ENCODE measurements around the gene ASTL. TPM values are rescaled to one million over a fixed set of nuclear protein-coding genes. Genes with fewer than 3 reads are reported as not detected.

ASTL gene
- total and polyA plus RNA-seq, 2 donors (not counting 3 experiments of a cell fraction or from before 2014, with no cell fraction given) = not detected

DNA sequence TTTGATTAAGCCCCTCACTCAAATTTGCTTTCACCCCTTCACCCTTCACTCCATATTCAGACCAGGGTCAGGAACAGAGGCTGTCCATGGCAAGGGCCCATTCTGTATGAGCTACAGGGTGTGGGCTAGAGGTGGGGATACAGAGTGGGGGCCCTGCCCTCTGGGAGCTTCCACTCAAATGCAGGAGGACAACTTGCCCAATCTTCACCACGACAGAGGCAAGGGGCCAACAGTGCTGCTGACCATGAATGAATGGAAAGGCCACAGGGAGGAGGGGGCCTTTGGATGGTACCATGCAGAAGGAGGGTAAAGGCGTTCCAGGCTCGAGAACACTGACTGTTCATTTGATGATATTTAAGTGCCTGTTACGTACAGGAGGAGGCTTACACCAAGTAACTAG, 44.8 kb downstream of the ASTL start:
- FAIRE-seq (no peak), DNase-seq (ENCODE audit: low read depth, low spot score) (no peak)
- H3K4me3 ChIP-seq (replicated peaks in 1 of 3; ENCODE audit: insufficient read depth in 1 of 3, low read depth in 1 of 3, low read length in 3 of 3) = no peak overlapping the region
- no peak overlapping the region for H3K27ac ChIP-seq (ENCODE audit: insufficient read depth, low read depth, low read length)
- no TSS peak for BruUV-seq (replicated peaks)
- no peaks in the 10 kb centered on the region for H3K9me1 ChIP-seq (replicated peaks; ENCODE audit: control insufficient read depth, extremely low read depth, insufficient read depth, low read length)
- CTCF ChIA-PET = interaction anchor here (0.7 kb wide), 1 partner anchor 71 kb away, joined by 3 read pairs; no protein-coding TSS in a partner anchor
- dilution Hi-C loops (cut with MboI; ENCODE audit: extremely low pct_ligation_motif_present, low sequenced_read_pairs) (no loop called here), intact Hi-C loops (cut with micrococcal nuclease) (no loop called here)
- POLR2A ChIA-PET = no interaction called here
- no peak for TF ChIP-seq POLR2AphosphoS5 (IDR thresholded peaks at IDR 0.05; ENCODE audit: insufficient read depth, low read depth, low read length)
- TF ChIP-seq POLR2A (IDR thresholded peaks at IDR 0.05; ENCODE audit: low read depth, low read length) = no peak
- no peak for TF ChIP-seq EZH2 (IDR thresholded peaks at IDR 0.05; ENCODE audit: borderline replicate concordance, low read depth, low read length, severe bottlenecking)
- TF ChIP-seq, protein P1, sequence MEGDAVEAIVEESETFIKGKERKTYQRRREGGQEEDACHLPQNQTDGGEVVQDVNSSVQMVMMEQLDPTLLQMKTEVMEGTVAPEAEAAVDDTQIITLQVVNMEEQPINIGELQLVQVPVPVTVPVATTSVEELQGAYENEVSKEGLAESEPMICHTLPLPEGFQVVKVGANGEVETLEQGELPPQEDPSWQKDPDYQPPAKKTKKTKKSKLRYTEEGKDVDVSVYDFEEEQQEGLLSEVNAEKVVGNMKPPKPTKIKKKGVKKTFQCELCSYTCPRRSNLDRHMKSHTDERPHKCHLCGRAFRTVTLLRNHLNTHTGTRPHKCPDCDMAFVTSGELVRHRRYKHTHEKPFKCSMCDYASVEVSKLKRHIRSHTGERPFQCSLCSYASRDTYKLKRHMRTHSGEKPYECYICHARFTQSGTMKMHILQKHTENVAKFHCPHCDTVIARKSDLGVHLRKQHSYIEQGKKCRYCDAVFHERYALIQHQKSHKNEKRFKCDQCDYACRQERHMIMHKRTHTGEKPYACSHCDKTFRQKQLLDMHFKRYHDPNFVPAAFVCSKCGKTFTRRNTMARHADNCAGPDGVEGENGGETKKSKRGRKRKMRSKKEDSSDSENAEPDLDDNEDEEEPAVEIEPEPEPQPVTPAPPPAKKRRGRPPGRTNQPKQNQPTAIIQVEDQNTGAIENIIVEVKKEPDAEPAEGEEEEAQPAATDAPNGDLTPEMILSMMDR (IDR thresholded peaks at IDR 0.05; ENCODE audit: extremely low read depth in 1 of 2, insufficient read depth in 1 of 2, low read depth in 1 of 2, low read length in 2 of 2) = no peak
- no peak for TF ChIP-seq JUN (IDR thresholded peaks at IDR 0.05; ENCODE audit: borderline replicate concordance, insufficient read depth, insufficient read length, low read depth)
- no peak overlapping the region for H3K4me2 ChIP-seq (ENCODE audit: insufficient read depth, low read length)
- H3K79me2 ChIP-seq (ENCODE audit: control insufficient read depth, insufficient read depth, low read length) = no peaks in the 10 kb centered on the region
- H3K4me1 ChIP-seq (ENCODE audit: control insufficient read depth, extremely low read depth, insufficient read depth, low read length) = no peaks in the 10 kb centered on the region
- no peak overlapping the region for H2AFZ ChIP-seq (ENCODE audit: low read depth, low read length)
- H4K20me1 ChIP-seq (replicated peaks; ENCODE audit: control insufficient read depth, extremely low read depth, insufficient read depth, low read length) = no peaks in the 10 kb centered on the region
- no peaks in the 10 kb centered on the region for H3K36me3 ChIP-seq (ENCODE audit: control insufficient read depth in 2 of 2, extremely low read depth in 1 of 2, insufficient read depth in 2 of 2, low read length in 2 of 2)
- H3K9ac ChIP-seq (replicated peaks; ENCODE audit: extremely low read depth, insufficient read depth, low read length) = no peak overlapping the region
- H3K27me3 ChIP-seq (ENCODE audit: control insufficient read depth in 2 of 2, insufficient read depth in 2 of 2, low read length in 2 of 2) = peaks cover 0 to 4% of the 10 kb centered on the region in 2 experiments
- no peaks in the 10 kb centered on the region for H3K9me3 ChIP-seq (replicated peaks; ENCODE audit: control insufficient read depth, insufficient read depth, low read length)

DNA sequence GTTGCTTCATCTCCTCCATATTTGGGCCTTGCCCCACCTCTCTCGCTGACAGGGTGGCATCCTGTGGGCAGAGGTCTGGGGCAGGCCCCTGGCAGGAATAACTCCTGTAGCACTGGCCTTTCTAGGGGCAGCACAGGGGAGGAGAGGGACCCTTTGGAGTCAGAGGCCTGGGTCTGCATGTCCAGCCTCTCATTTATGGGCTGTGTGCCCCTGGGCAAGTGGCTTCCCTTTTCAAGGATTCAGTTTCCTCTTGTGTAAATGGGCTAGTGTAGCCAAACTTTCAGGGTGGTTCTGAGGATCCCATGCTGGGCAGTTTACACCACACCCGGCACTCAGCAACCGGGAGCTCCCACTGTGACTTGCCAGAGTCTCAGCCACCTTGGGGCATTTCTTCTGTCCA, 45.4 kb downstream of the ASTL start:
- Histone ChIP-seq H3K4me1 (ENCODE audit: control insufficient read depth, extremely low read depth, insufficient read depth, low read length) (no peaks in the 10 kb centered on the region), H3K9ac (replicated peaks; ENCODE audit: extremely low read depth, insufficient read depth, low read length) (no peak overlapping the region), H3K27me3 (ENCODE audit: control insufficient read depth in 2 of 2, insufficient read depth in 2 of 2, low read length in 2 of 2) (peaks cover 0 to 2% of the 10 kb centered on the region in 2 experiments), H4K20me1 (replicated peaks; ENCODE audit: control insufficient read depth, extremely low read depth, insufficient read depth, low read length) (no peaks in the 10 kb centered on the region), H3K9me3 (replicated peaks; ENCODE audit: control insufficient read depth, insufficient read depth, low read length) (no peaks in the 10 kb centered on the region), H3K36me3 (ENCODE audit: control insufficient read depth in 2 of 2, extremely low read depth in 1 of 2, insufficient read depth in 2 of 2, low read length in 2 of 2) (no peaks in the 10 kb centered on the region), H3K27ac (ENCODE audit: insufficient read depth, low read depth, low read length) (no peak overlapping the region), H3K4me3 (replicated peaks in 1 of 3; ENCODE audit: insufficient read depth in 1 of 3, low read depth in 1 of 3, low read length in 3 of 3) (no peak overlapping the region), H3K4me2 (ENCODE audit: insufficient read depth, low read length) (no peak overlapping the region), H3K79me2 (ENCODE audit: control insufficient read depth, insufficient read depth, low read length) (no peaks in the 10 kb centered on the region), H3K9me1 (replicated peaks; ENCODE audit: control insufficient read depth, extremely low read depth, insufficient read depth, low read length) (no peaks in the 10 kb centered on the region), H2AFZ (ENCODE audit: low read depth, low read length) (no peak overlapping the region)
- POLR2A ChIA-PET = no interaction called here
- TF ChIP-seq FOS (IDR thresholded peaks at IDR 0.05; ENCODE audit: borderline replicate concordance, insufficient read depth, low read length) (no peak), JUN (IDR thresholded peaks at IDR 0.05; ENCODE audit: borderline replicate concordance, insufficient read depth, insufficient read length, low read depth) (no peak), POLR2A (IDR thresholded peaks at IDR 0.05; ENCODE audit: low read depth, low read length) (no peak), GATA2 (IDR thresholded peaks at IDR 0.05; ENCODE audit: insufficient read depth, insufficient read length, low read depth, low read length) (no peak), MYC (IDR thresholded peaks at IDR 0.05; ENCODE audit: low read depth, low read length) (no peak), EZH2 (IDR thresholded peaks at IDR 0.05; ENCODE audit: borderline replicate concordance, low read depth, low read length, severe bottlenecking) (no peak), POLR2AphosphoS5 (IDR thresholded peaks at IDR 0.05; ENCODE audit: insufficient read depth, low read depth, low read length) (no peak)
- TF ChIP-seq, protein P2, sequence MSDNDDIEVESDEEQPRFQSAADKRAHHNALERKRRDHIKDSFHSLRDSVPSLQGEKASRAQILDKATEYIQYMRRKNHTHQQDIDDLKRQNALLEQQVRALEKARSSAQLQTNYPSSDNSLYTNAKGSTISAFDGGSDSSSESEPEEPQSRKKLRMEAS (IDR thresholded peaks at IDR 0.05; ENCODE audit: insufficient read depth, insufficient read length) = no peak
- TF ChIP-seq, protein P1 (IDR thresholded peaks at IDR 0.05; ENCODE audit: extremely low read depth in 1 of 2, insufficient read depth in 1 of 2, low read depth in 1 of 2, low read length in 2 of 2) = no peak
- no peak for DNase-seq (ENCODE audit: low read depth, low spot score)
- intact Hi-C loops (cut with micrococcal nuclease) (no loop called here), dilution Hi-C loops (cut with MboI; ENCODE audit: extremely low pct_ligation_motif_present, low sequenced_read_pairs) (no loop called here)
- CTCF ChIA-PET = interaction anchor here (0.7 kb wide), 1 partner anchor 70 kb away, joined by 3 read pairs; no protein-coding TSS in a partner anchor
- BruUV-seq (replicated peaks) = no TSS peak
- FAIRE-seq = no peak

All from endothelial cell of umbilical vein (primary cell).